Measurements from ENCODE around the gene CISD2.
"Not testable (repeated sequence)": the region's sequence is repeated elsewhere in the genome, so short reads cannot be mapped to it uniquely, and the experiment has no call there.

CISD2 gene

GRCh38 chr4:102935716-102936115 lies 66.9 kb downstream of the CISD2 start:
- DNase-seq = no peak

GRCh38 chr4:102938063-102938462 lies 69.3 kb downstream of the CISD2 start:
- DNase-seq = not testable (repeated sequence)
